Activated T-cell treated with anti-CD3 and anti-CD28 coated beads, Interleukin-2, amount 50 U/mL, for 1 hour (primary cell): ENCODE data around the gene SLF2.

ENCODE experiments used
- DNase-seq: peaks from one replicate; pipeline ENCODE4 v3.0.0-alpha.2; 2020

The SLF2 gene

DNA sequence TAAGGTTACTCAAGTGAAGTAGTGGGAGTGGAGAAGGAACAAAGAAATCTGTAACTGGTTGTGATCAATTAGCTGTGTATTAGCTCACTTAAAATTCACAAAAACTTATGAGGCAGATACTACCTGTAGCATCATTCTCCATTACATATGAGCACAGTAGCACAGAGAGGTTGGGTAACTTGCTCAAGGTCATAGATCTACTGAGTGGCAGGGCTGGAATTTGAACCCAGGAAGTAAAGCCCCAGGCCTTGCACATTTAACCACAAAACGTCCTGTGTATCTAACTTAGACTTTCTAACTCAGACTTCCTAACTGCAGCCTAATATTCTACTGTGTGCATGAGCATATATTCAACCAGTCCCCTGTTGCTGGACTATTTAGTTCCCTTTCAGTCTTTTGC lies 5.6 kb upstream of the SLF2 start:
- DNase-seq: no peak

DNA sequence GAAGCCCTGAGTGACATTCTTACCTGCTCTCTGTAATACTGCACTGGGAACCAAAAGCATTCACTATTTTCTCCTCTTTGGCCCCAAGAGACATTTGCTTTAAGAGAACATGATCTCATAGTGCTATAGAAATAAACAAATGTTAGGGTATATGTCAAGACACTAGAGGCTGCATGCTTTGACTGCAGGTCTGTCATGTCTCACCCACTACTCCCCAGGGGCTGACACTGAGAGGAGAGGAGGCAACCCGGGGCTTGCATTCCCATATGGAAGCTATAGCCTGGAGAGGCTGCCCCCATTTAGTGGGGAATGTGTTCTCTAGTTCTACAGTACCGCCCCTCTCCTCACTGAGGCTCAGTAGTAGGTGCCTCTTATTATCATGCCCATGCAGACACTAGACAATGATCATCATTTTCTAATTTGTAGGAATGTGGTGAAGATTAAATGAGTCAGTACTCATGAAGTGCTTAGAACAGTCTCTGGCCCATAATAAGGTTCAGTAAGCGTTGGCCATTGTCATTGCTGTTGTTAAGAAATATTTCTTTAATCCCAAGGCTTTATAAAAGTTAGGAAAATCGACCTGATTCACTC lies 4.9 kb upstream of the SLF2 start:
- no peak for DNase-seq

DNA sequence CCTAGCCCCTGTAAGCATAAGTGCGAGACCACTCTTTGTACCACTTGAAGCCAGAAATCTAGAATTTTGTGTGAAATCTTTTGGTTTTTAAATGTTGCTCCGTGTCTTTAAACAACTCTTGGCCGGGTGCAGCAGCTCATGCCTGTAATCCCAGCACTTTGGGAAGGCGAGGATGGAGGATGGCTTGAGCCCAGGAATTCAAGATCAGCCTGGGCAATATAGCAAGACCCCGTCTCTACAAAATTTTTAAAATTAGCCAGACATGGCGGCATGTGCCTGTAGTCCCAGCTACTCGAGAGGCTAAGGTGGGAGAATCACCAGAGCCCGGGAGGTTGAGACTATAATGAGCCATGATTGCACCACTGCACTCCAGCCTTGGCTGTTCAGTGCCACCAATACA lies 4.4 kb upstream of the SLF2 start:
- DNase-seq: no peak

DNA sequence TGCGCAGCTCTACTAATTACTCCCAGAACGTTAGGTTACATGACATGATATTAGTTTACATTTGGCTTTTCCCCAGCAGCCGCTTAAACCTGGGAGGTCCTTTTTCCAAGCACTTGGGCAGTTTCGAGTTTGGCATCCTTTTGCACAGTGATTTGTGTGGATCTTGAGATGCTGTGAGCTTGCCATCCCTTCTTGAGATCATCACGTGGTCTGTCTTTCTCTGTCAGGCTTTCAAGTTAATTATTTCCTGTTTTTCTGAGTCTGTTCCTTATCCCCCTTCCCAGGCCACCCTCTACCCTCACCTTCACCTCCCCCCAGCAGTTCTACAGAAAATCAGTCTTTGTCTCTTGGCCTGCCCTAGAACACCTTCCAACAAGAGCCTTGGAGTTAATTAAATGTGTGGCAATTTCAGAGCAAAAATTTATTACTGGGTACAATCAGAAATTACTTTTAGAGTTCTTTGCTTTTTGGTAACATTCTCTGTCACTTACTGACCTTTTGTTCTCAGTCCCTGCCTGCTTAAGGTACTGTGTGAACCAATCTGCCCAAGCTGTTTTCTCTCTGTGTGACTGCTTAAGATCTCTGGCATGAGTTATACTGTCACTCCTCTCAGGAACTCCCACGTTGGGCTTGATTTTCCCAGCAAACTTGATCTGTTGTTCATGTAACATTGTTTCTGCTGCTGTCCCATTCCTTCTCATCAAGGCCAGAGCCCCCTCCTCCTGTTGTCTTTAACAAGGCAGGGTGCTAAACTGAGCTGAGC lies 3.1 kb upstream of the SLF2 start:
- DNase-seq: no peak

DNA sequence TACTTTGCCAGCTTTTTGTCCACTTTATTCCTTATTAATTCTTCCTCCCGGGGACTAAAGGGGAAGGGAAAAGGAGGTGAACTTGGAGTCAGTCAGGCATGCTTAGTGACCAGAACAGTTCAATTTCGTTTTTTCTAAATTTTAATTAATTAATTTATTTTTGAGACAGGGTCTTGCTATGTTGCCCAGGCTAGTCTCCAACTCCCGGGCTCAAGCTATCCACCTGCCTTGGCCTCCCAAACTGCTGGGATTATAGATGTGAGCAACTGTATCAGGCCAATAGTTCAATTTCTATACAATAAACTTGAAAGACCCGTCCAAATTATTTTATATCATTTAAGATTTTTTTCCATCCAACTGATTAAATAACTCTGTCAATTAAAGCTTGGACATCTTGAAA lies 1.3 kb upstream of the SLF2 start:
- no peak for DNase-seq

DNA sequence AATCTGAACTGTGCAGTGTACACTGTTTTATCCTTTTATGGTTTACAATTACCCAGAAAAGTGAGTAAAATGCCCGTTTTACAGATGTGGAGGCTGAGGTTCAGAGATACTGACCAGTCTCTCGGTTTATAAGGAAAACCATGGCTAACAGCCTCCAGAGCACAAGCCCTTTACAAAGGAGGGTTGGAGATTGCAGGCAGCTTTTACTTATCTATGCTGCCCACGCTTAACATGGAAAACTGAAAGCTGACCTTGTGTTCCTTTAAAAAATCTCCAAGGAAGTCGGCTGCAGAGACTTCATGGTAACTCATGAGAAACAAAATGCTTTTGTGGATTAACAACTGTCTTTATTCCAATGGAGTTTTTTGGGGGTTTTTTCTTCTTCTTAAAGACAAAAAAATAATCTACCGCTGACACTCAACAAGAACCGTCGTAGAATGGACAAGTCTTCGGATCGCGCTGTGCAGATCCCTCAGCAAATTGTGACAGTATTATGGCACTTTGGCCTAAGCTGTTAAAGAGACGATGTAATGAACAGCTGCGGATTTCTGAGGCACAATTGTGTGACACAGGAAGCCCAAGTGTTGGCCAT lies 654 bp upstream of the SLF2 start:
- no peak for DNase-seq

DNA sequence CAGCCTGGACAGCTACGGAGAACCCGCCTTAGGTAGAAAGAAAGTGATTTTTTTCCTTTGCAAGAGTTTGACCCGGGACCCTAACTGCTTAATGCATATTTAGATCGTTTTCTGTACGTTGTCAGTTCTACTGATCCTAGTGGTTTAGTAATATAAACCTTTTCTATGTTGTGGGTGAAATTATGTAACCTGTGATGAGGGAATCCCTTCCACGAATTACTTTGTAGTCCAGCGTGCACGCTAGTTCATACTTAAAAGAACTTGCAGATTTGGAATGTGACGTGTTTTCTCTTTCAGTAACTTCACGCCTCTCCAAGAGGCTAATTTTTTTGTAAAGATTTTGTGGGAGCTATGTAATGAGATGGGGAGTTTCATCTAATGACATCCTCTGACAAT lies 705 bp downstream of the SLF2 start:
- DNase-seq: no peak

DNA sequence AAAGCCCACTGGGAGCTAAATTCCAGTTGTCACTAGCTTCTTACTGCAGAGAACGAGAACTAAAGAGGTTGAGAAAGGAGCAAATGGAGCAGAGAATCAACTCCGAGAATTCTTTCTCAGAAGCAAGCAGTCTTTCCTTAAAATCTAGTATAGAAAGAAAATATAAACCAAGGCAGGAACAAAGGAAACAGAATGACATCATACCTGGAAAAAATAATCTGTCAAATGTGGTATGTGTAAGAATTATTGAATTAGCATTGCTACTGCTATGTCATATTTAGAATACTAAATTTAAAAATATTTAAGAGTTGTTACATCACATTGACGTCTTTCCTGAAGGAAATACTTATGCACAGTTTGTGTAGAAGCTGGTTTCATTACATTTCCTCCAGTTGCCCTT lies 4.3 kb downstream of the SLF2 start:
- no peak for DNase-seq

DNA sequence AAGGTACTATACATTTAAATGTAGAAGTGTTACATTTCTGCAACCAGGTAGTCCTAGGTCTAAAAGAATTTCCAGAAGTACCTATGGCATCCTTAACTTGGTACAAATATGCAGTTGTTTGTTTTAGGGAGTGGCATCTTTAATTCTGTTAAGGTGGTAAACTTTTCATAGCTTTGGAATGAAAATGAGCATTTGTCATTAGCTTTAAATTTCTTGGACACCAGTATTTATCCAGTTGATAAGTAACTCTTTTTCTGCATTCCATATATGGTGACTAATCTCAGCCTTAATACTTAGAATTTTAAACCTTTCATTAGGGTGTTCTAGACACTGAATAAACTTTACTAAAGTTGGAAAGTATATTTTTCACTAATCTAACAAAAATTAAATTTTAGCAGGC lies 10.8 kb downstream of the SLF2 start:
- DNase-seq: no peak

DNA sequence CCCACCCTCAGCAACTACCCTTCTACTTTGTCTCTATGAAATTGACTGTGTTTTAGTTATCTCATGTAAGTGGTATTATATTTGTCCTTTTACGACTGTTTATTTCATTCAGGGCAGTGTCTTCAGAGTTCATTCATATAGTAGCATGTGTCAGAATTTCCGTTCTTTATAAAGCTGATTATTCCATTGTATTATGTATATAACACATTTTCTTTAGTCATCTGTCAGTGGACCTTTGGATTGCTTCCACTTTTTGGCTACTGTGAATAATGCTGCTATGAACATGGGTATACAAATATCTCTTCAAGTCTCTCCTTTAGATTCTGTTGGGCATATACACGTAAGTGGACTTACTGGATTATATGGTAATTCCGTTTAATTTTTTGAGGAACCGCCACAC lies 14.5 kb downstream of the SLF2 start:
- DNase-seq: no peak

DNA sequence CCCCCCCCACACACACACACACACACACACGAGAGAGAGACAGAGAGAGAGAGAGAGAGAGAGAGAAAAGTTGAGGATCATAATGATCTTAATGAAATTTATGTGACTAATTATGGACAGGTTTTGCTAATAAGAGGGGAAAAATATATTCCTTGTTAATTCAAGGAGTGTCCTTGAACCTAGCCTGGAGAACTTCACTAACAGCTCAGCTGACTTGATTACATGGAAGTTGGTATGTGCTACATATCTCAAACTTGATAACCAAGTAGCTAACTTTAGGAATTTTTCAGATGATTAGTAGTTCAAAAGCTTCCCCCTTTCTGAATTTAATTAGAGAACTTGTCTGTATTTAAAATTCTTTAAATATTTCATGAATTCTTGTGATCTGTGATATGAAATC lies 15.3 kb downstream of the SLF2 start:
- DNase-seq: no peak

DNA sequence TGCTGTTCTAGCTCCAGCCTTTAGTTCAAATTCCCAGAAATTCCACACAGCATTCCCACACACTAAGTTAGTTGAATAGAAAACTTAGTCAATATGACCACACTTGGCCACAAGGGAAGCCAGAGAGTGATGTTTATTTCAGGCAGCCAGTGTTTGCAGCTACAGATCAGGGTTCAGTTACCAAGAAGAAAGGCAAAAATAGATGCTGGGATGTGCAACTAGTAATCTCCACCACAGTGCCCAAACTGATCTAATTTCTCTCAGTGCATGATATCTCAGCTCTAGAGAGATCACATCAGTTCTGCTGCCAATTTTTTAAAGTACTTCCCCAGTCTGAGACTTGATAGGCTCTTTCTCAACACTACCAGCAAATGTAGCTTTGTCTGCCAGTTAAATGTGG lies 17.6 kb downstream of the SLF2 start:
- DNase-seq: no peak

DNA sequence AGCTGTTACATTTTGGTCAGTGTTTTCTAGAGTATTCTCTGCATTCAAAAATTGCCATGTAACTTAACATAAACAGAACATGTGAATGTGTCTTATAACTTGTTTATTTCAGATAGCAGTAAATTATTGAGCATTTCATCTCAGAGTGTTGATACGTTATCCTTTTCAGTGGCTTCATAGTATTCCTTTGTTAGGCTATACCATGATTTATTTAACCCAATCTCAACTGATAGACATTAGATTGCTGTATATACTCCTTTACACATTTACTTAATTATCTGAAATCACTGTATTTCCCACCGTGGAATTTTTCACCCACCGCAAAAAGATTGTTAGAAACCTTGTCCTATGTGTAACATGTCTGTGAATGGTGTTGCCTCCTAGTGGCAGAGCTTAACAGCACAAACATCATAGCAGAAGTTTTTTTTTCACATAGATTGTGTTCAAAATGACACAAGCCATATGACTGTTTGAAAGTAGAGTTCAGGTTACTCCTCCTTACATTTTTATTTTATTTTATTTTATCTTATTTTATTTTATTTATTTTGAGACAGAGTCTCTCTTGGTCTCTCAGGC lies 21.4 kb downstream of the SLF2 start:
- no peak for DNase-seq

DNA sequence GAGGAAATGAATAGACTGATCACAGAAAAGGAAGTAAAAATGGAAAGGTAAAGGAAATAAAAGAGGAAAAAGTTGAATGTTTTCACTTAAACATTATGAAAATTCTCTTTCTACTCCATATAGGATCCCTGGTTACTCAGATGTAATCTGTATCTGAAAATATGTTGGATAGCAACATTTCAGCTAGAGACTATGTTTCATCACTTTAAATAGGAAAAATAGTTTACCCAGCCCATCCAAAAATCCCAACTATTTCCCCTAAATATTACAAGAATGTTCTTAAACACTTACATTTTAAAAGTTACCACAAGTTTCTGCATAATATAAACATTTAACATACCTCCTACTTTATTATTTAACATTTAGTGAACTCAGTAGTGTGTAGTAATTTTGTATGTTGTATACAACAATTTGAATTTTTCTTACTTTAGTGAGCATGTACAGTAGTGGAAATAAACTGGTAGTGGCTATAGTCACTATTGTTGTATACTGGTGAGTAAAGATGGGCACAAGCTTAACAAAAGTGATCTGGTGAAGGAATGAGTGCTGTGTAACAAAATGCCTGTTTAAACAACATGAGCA lies 27.1 kb downstream of the SLF2 start:
- DNase-seq: no peak

DNA sequence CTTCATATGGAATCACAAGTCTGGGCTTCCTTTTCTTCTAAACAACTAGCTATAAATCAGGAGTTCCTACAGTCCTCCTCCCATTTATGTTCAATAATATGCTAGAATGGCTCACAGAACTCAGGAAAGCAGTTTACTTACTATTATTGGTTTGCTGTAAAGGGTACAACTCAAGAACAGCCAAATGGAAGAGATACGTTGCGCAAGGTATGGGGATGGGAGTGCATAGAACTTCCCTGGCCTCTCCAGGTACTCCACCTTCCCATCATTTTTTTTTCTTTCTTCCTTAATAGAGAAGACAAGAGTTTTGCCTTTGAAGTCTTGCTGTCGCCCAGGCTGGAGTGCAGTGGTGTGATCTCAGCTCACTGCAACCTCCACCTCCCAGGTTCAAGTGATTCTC lies 29.5 kb downstream of the SLF2 start:
- no peak for DNase-seq

DNA sequence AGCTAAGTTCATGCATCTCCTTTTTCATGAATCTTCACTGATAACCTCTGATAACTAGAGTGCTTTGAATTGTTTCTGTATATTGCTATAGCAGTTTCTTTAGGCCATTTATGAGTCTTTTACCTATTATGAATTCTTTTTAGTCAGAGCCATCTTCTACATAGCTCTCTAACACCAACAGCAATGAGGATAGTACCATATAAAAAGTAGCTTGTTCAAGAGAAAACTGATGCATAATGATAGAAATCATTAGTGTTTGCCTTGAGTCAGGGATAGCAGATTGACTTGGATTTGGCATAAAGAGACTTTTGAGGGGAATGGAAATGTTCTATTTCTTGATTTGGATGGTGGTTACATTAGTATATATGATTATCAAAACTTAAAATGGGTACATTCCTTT lies 30.7 kb downstream of the SLF2 start:
- DNase-seq: no peak

DNA sequence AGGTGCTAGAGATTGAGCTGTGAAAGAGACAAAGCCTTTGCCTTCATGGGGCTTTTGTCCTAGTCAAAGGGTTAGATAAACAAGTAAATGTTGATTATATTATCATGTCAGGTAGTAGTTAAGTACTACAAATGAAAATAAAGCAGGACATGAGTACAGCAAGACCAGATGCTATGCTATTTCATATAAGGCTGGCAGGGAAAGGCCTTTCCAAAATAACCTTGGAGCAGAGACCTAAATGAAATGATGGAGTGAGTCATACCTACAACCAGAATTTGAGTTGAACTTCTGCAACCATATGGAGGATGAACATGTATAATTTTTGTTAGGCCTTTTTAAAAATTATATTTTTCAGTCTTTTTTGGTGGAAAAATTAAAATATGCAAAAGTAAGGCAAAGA lies 33.0 kb downstream of the SLF2 start:
- DNase-seq: no peak

DNA sequence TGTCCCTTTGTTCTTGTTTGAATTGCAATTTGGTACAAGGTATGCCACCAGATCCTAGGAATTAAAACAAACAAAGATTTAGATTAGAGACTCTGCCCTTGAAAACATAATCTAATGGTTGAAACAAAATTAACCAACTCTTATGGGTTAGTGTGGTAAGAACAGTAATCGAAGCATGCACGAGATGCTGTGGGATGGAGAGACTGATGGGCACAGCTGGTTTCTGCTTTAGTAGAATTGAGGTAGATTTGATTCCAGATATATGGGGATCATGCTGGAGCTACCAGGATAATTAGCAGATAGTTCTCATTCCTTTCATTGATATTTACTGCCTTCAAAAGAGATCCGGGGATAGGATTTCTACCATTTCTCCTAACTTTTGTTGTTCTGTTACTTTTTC lies 36.2 kb downstream of the SLF2 start:
- no peak for DNase-seq

DNA sequence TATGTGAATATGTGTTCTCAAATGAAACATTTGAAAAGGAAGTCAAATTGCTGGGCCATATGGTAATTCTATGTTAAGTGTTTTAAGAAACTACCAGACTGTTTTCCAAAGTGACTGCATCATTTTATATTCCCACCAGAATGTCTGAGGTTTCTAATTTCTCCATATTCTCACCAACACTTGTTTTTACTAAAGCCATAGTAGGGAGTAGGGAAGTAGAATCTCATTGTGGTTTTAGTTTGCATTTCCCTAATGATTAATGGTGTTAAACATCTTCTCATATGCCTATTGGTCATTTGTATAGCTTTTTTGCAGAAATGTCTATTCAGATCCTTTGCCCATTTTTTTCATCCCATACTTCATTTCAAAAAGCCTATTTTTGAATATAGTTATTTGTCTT lies 47.5 kb downstream of the SLF2 start:
- DNase-seq: no peak

DNA sequence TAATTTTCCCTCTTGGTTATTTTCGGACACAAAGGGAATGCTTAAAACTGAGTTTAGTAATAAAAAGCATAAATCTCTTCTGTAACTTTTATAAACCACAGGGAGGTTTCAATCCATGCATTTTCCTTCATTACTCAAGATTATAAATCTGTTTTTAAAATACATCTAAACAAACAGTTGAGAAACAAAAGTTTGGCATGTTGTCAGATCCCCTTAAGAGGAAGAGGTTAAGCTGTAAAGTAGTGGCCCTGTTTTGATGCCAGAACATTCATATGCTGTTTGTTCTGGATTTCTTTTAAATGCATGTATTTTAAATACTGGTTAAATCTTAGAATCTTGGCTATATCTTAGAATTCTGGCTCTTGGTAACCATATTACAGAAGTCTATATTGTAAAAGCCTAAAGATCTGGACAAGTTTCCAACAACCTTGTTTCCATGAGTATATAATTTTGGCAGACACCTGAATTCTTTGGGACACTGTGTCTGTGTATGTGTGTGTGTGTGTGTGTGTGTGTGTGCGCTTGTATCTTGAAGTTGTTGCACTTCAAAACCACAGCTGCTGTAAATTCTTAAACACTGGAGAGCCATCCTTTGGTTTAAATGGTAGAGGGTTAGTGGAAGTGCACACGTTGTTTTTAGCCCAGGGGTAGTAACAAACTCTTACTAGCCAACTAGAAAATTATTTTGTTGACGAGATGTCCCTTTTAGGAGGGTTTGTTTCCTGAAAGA lies 49.8 kb downstream of the SLF2 start:
- DNase-seq: no peak

DNA sequence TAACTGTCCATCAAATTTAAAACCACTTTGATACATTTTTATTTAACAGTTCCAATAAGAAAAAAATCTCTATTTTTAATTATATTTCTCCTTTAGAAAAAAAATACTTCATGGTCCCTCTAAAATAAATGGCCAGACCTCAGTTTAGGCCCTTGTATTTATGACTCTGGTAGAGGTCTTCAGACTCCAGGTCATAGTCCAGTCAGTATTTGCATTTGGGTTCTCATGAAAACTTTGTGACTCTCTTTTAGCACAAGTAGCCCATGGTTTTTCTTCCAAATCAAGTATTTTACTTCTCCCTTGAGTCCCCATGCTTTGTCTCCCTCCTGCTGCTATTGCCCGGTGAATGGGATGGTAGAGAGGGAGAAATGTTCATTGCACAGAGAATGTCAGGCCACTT lies 51.1 kb downstream of the SLF2 start:
- no peak for DNase-seq

DNA sequence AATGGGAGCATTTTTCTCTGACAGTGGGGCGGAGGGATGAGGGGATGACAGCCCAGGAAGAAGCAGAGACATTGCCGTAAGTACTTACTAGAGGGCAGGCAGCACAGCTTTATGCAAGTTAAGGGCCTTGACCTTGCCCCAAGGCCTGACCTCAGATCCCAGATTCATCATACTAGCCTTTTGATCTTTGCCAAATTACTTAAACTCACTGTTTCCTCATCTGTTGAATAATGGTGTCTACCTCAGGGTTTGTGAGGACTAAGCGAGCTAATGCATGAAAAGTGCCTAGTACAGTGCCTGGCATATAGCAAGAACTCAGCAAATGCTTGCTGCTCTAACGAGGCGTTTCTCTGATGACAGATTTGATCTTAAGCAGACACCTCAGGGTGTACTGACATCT lies 53.1 kb downstream of the SLF2 start:
- DNase-seq: no peak

DNA sequence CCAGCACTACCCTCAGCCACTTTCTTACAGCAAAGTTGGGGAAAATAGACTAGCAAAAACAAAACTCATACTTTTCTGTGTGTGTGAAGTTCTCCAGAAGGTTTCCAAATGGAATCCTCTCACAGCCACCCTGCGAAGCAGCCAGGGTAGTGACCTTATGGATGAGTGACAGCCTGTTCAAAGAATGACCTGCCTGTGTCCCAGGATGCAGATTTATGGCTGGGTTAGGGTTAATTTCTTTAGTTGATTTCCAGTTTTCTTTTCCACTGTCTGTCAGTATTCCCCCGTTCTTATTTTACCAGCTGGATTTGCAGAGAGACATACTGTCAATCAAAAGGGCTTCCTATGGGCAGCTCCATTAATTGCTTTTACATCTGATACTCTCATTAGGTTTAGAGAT lies 54.1 kb downstream of the SLF2 start:
- DNase-seq: no peak
